DOHH2 (cell line): ENCODE data around the gene ELK3.

Experiments used
- EZH2phosphoT487 ChIP-seq: fragments of 200-600 bp; sonication (generic); IDR thresholded peaks from 2 replicates; pipeline ENCODE4 v1.6.1; 2017; ENCODE audit warnings: borderline replicate concordance, mild to moderate bottlenecking, antibody characterized with exemption, low read length, moderate library complexity, mixed read lengths
- TF ChIP-seq, protein P1 (sequence below): fragments of 200-600 bp; sonication (generic); IDR thresholded peaks from one replicate; pipeline ENCODE4 v1.5.1; 2014; ENCODE audit warnings: antibody characterized with exemption, mild to moderate bottlenecking, low read depth, low read length; ENCODE audit not compliant: poor library complexity, severe bottlenecking

DNA sequence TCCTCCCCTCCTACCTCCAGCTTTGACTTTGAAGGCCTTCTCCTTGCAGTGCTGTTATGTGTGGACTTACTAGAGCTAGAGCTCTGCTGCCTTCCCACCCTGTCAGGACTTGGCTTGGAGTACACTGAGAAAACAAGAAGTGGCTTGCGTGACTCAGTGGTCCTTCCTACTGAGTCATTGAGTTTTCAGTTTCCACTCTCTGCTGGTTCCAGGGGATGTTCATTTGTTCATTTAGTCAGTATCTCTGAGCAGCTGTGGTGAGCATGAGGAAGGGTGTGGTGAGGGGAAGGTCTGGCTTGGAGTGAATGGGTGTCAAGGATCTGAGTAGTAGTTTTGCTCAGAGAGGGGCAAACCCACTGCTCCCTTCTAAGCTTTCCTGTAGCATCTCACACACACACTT lies 17.2 kb upstream of the ELK3 start:
- TF ChIP-seq, protein P1, sequence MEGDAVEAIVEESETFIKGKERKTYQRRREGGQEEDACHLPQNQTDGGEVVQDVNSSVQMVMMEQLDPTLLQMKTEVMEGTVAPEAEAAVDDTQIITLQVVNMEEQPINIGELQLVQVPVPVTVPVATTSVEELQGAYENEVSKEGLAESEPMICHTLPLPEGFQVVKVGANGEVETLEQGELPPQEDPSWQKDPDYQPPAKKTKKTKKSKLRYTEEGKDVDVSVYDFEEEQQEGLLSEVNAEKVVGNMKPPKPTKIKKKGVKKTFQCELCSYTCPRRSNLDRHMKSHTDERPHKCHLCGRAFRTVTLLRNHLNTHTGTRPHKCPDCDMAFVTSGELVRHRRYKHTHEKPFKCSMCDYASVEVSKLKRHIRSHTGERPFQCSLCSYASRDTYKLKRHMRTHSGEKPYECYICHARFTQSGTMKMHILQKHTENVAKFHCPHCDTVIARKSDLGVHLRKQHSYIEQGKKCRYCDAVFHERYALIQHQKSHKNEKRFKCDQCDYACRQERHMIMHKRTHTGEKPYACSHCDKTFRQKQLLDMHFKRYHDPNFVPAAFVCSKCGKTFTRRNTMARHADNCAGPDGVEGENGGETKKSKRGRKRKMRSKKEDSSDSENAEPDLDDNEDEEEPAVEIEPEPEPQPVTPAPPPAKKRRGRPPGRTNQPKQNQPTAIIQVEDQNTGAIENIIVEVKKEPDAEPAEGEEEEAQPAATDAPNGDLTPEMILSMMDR, result no peak
- no peak for TF ChIP-seq EZH2phosphoT487
